ENCODE data around the gene OR6N2.

The OR6N2 gene

GRCh38 chr1:158781104-158781503 lies at the start of gene OR6N2:
Gene OR6N2, minus strand, starts transcription at chr1:158781204. Its CDS starts 3,569 bp downstream, at chr1:158777635.
- no peak for TF ChIP-seq CTCF (IDR thresholded peaks at IDR 0.05; ENCODE audit: low read depth, low read length)
- DNase-seq (ENCODE audit: low read depth, low spot score): no peak
- in situ Hi-C loops (cut with HindIII; ENCODE audit: low sequenced_read_pairs): no loop called here
- no peak within 1 kb of the TSS for H3K4me3 ChIP-seq (ENCODE audit: low read depth, low read length)

- no peak for DNase-seq (ENCODE audit: low read depth, low spot score)
- in situ Hi-C loops (cut with HindIII; ENCODE audit: low sequenced_read_pairs): no loop called here
- TF ChIP-seq CTCF (IDR thresholded peaks at IDR 0.05; ENCODE audit: low read depth, low read length): no peak
- no peak overlapping the region for H3K4me3 ChIP-seq (ENCODE audit: low read depth, low read length)
Measured at GRCh38 chr1:158830074-158830677, 49.2 kb upstream of the OR6N2 start.

- in situ Hi-C loops (cut with HindIII; ENCODE audit: low sequenced_read_pairs): no loop called here
- no peak for TF ChIP-seq CTCF (IDR thresholded peaks at IDR 0.05; ENCODE audit: low read depth, low read length)
- H3K4me3 ChIP-seq (ENCODE audit: low read depth, low read length): no peak overlapping the region
- DNase-seq (ENCODE audit: low read depth, low spot score): no peak
Measured at GRCh38 chr1:158821723-158822122, 40.7 kb upstream of the OR6N2 start.

- TF ChIP-seq CTCF (IDR thresholded peaks at IDR 0.05; ENCODE audit: low read depth, low read length): no peak
- in situ Hi-C loops (cut with HindIII; ENCODE audit: low sequenced_read_pairs): no loop called here
- DNase-seq (ENCODE audit: low read depth, low spot score): no peak
- no peak overlapping the region for H3K4me3 ChIP-seq (ENCODE audit: low read depth, low read length)
Measured at GRCh38 chr1:158819461-158820443, 38.7 kb upstream of the OR6N2 start.

- TF ChIP-seq CTCF (IDR thresholded peaks at IDR 0.05; ENCODE audit: low read depth, low read length): no peak
- in situ Hi-C loops (cut with HindIII; ENCODE audit: low sequenced_read_pairs): no loop called here
- no peak overlapping the region for H3K4me3 ChIP-seq (ENCODE audit: low read depth, low read length)
- no peak for DNase-seq (ENCODE audit: low read depth, low spot score)
Measured at GRCh38 chr1:158818975-158819431, 38.0 kb upstream of the OR6N2 start.

GRCh38 chr1:158818560-158818959 lies 37.6 kb upstream of the OR6N2 start:
- in situ Hi-C loops (cut with HindIII; ENCODE audit: low sequenced_read_pairs): no loop called here
- no peak overlapping the region for H3K4me3 ChIP-seq (ENCODE audit: low read depth, low read length)
- TF ChIP-seq CTCF (IDR thresholded peaks at IDR 0.05; ENCODE audit: low read depth, low read length): no peak
- no peak for DNase-seq (ENCODE audit: low read depth, low spot score)

Measured in astrocyte of the spinal cord (primary cell).